ENCODE data around the gene PATL1.
"Not testable (repeated sequence)": the region's sequence is repeated elsewhere in the genome, so short reads cannot be mapped to it uniquely, and the experiment has no call there.

The PATL1 gene

GRCh38 chr11:59700157-59700556 is 31.3 kb upstream of the PATL1 start:
- peaks cover 10% of the 10 kb centered on the region for H3K27me3 ChIP-seq (ENCODE audit: insufficient read depth, low read length)
- not testable (repeated sequence) for H3K27ac ChIP-seq (ENCODE audit: low read depth, low read length); H3K79me2 ChIP-seq (ENCODE audit: control insufficient read depth, insufficient read depth, low read length, unreplicated experiment); H3K4me1 ChIP-seq (ENCODE audit: control insufficient read depth, insufficient read depth, low read length, unreplicated experiment); H3K36me3 ChIP-seq (ENCODE audit: insufficient read depth, low read length); H2AFZ ChIP-seq (ENCODE audit: low read length, unreplicated experiment); H3K4me3 ChIP-seq (ENCODE audit: low read depth, low read length)

- no peak overlapping the region for H2AFZ ChIP-seq (ENCODE audit: low read length, unreplicated experiment)
- H3K4me3 ChIP-seq (ENCODE audit: low read depth, low read length) = no peak overlapping the region
- no peaks in the 10 kb centered on the region for H3K79me2 ChIP-seq (ENCODE audit: control insufficient read depth, insufficient read depth, low read length, unreplicated experiment)
- no peaks in the 10 kb centered on the region for H3K4me1 ChIP-seq (ENCODE audit: control insufficient read depth, insufficient read depth, low read length, unreplicated experiment)
- peaks cover 12% of the 10 kb centered on the region for H3K27me3 ChIP-seq (ENCODE audit: insufficient read depth, low read length)
- no peak overlapping the region for H3K27ac ChIP-seq (ENCODE audit: low read depth, low read length)
- no peaks in the 10 kb centered on the region for H3K36me3 ChIP-seq (ENCODE audit: insufficient read depth, low read length)
Observed at GRCh38 chr11:59698506-59698905, 29.7 kb upstream of the PATL1 start.

- Histone ChIP-seq H3K36me3 (ENCODE audit: insufficient read depth, low read length) (no peaks in the 10 kb centered on the region; the same call in 1 of the 2 replicates), H2AFZ (ENCODE audit: low read length, unreplicated experiment) (no peak overlapping the region), H3K79me2 (ENCODE audit: control insufficient read depth, insufficient read depth, low read length, unreplicated experiment) (no peaks in the 10 kb centered on the region), H3K27ac (ENCODE audit: low read depth, low read length) (no peak overlapping the region), H3K4me1 (ENCODE audit: control insufficient read depth, insufficient read depth, low read length, unreplicated experiment) (no peaks in the 10 kb centered on the region), H3K4me3 (ENCODE audit: low read depth, low read length) (no peak overlapping the region), H3K27me3 (ENCODE audit: insufficient read depth, low read length) (peaks cover 30% of the 10 kb centered on the region)
Observed at GRCh38 chr11:59692915-59693314, 24.1 kb upstream of the PATL1 start.

- H3K4me1 ChIP-seq (ENCODE audit: control insufficient read depth, insufficient read depth, low read length, unreplicated experiment) = no peaks in the 10 kb centered on the region
- no peak overlapping the region for H3K4me3 ChIP-seq (ENCODE audit: low read depth, low read length)
- peaks cover 29% of the 10 kb centered on the region for H3K27me3 ChIP-seq (ENCODE audit: insufficient read depth, low read length)
- H3K79me2 ChIP-seq (ENCODE audit: control insufficient read depth, insufficient read depth, low read length, unreplicated experiment) = no peaks in the 10 kb centered on the region
- no peaks in the 10 kb centered on the region; the same call in 1 of the 2 replicates for H3K36me3 ChIP-seq (ENCODE audit: insufficient read depth, low read length)
- H3K27ac ChIP-seq (ENCODE audit: low read depth, low read length) = no peak overlapping the region
- no peak overlapping the region for H2AFZ ChIP-seq (ENCODE audit: low read length, unreplicated experiment)
Observed at GRCh38 chr11:59691156-59691555, 22.3 kb upstream of the PATL1 start.

- H3K27ac ChIP-seq (ENCODE audit: low read depth, low read length) = no peak overlapping the region
- H2AFZ ChIP-seq (ENCODE audit: low read length, unreplicated experiment) = no peak overlapping the region
- H3K4me3 ChIP-seq (ENCODE audit: low read depth, low read length) = no peak overlapping the region
- H3K79me2 ChIP-seq (ENCODE audit: control insufficient read depth, insufficient read depth, low read length, unreplicated experiment) = no peaks in the 10 kb centered on the region
- no peaks in the 10 kb centered on the region for H3K4me1 ChIP-seq (ENCODE audit: control insufficient read depth, insufficient read depth, low read length, unreplicated experiment)
- H3K27me3 ChIP-seq (ENCODE audit: insufficient read depth, low read length) = peaks cover 47% of the 10 kb centered on the region
- H3K36me3 ChIP-seq (ENCODE audit: insufficient read depth, low read length) = no peaks in the 10 kb centered on the region; the same call in 1 of the 2 replicates
Observed at GRCh38 chr11:59689015-59689414, 20.2 kb upstream of the PATL1 start.

- not testable (repeated sequence) for H3K79me2 ChIP-seq (ENCODE audit: control insufficient read depth, insufficient read depth, low read length, unreplicated experiment); H2AFZ ChIP-seq (ENCODE audit: low read length, unreplicated experiment); H3K27ac ChIP-seq (ENCODE audit: low read depth, low read length); H3K36me3 ChIP-seq (ENCODE audit: insufficient read depth, low read length); H3K4me1 ChIP-seq (ENCODE audit: control insufficient read depth, insufficient read depth, low read length, unreplicated experiment); H3K4me3 ChIP-seq (ENCODE audit: low read depth, low read length)
- H3K27me3 ChIP-seq (ENCODE audit: insufficient read depth, low read length) = peaks cover 22% of the 10 kb centered on the region
Observed at GRCh38 chr11:59681260-59681725, 12.5 kb upstream of the PATL1 start.

DNA sequence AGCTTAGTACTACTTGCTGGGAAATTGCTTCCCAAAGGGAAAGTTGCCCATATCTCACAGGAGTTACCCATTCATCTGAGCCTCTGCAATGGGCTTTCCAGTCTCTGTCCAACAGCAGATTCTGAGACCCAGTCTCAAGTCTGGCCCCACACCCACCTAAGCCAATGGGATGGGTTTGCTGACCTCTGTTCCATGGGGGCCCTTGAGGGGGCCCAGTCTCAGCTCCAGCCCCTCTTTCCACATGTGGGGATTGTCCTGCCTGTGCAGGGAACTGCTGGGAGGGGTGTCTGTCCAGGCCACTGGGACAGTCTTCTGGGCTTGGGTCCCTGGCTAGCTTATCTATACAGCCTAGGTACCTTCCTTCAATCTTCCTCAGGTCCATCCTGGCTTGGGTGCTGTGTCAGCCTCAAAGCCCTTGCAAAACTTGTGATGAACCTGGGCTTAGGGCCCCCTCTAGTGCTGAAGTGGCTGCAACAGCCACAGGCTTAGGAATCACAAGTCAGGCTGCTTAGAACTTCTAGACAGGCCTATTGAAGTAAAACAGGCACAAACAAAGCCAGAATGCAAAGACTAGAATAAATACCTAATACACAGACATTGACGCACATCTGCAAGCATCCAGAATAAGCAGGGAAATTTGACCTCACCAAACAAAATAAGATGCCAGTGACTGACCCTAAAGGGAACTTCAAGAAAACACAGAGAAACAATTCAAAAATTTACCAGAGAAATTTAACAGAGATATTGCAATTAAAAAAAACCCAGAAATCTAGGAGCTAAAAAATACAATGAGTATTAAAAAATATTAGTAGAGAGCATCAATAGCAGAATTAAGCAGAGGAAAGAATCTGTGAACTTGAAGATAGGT is 11.7 kb upstream of the PATL1 start:
- Histone ChIP-seq H3K4me1 (ENCODE audit: control insufficient read depth, insufficient read depth, low read length, unreplicated experiment) (no peaks in the 10 kb centered on the region), H3K27ac (ENCODE audit: low read depth, low read length) (no peak overlapping the region), H3K4me3 (ENCODE audit: low read depth, low read length) (no peak overlapping the region), H2AFZ (ENCODE audit: low read length, unreplicated experiment) (no peak overlapping the region), H3K36me3 (ENCODE audit: insufficient read depth, low read length) (no peaks in the 10 kb centered on the region), H3K27me3 (ENCODE audit: insufficient read depth, low read length) (peaks cover 14% of the 10 kb centered on the region; the same call in 1 of the 2 replicates), H3K79me2 (ENCODE audit: control insufficient read depth, insufficient read depth, low read length, unreplicated experiment) (no peaks in the 10 kb centered on the region)

GRCh38 chr11:59679347-59679746 is 10.5 kb upstream of the PATL1 start:
- Histone ChIP-seq H3K27ac (ENCODE audit: low read depth, low read length) (no peak overlapping the region), H2AFZ (ENCODE audit: low read length, unreplicated experiment) (no peak overlapping the region), H3K27me3 (ENCODE audit: insufficient read depth, low read length) (peaks cover 3% of the 10 kb centered on the region; the same call in 1 of the 2 replicates), H3K4me1 (ENCODE audit: control insufficient read depth, insufficient read depth, low read length, unreplicated experiment) (no peaks in the 10 kb centered on the region), H3K79me2 (ENCODE audit: control insufficient read depth, insufficient read depth, low read length, unreplicated experiment) (no peaks in the 10 kb centered on the region), H3K4me3 (ENCODE audit: low read depth, low read length) (no peak overlapping the region), H3K36me3 (ENCODE audit: insufficient read depth, low read length) (no peaks in the 10 kb centered on the region)

DNA sequence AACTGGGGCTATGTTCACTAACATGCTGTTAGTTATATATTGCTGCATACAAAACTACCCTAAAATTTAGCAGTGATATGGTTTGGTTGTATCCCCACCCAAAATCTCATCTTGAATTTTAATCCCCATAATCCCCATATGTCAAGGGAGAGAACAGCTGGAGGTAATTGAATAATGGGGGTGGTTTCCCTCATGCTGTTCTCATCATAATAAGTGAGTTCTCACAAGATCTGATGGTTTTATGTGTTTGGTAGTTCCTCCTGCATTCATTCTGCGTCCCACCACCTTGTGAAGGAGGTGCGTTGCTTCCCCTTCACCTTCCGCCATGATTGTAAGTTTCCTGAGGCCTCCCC is 10.0 kb upstream of the PATL1 start:
- Histone ChIP-seq H3K79me2 (ENCODE audit: control insufficient read depth, insufficient read depth, low read length, unreplicated experiment) (no peaks in the 10 kb centered on the region), H3K4me3 (ENCODE audit: low read depth, low read length) (no peak overlapping the region), H3K27ac (ENCODE audit: low read depth, low read length) (no peak overlapping the region), H3K4me1 (ENCODE audit: control insufficient read depth, insufficient read depth, low read length, unreplicated experiment) (no peaks in the 10 kb centered on the region), H3K27me3 (ENCODE audit: insufficient read depth, low read length) (no peaks in the 10 kb centered on the region), H2AFZ (ENCODE audit: low read length, unreplicated experiment) (no peak overlapping the region), H3K36me3 (ENCODE audit: insufficient read depth, low read length) (no peaks in the 10 kb centered on the region)

DNA sequence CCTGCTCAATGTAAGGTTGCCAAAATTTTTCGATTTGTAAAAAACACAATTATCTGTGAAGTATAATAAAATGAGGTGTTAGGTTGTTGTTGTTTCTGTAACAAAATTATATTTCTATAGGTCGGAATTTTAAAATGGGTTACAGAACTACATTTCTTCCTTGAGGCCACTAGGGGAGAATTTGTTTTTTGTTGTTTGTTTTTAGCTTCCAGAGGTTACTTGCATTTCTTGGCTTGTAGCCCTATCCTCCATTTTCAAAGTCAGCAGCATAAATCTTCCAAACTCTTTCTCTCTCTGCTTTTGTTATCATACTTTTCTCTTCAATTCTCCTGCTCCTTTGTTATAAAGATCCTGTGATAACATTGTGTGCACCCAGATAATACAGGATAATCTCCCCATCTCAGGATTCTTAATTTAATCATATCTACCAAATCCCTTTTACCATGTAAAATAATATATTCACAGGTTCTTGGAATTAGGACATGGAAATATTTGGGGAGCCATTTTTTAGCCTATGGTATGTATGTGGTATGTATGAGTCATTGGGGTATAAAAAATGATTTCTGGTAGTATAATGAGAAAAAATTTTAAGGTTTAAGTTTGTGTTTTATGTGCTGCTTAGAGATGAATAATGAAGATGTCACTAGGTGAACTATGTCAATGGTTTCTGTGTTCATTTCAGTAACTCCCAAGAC is 9.4 kb upstream of the PATL1 start:
- Histone ChIP-seq H3K36me3 (ENCODE audit: insufficient read depth, low read length) (no peaks in the 10 kb centered on the region), H2AFZ (ENCODE audit: low read length, unreplicated experiment) (no peak overlapping the region), H3K27me3 (ENCODE audit: insufficient read depth, low read length) (no peaks in the 10 kb centered on the region), H3K4me3 (ENCODE audit: low read depth, low read length) (no peak overlapping the region), H3K79me2 (ENCODE audit: control insufficient read depth, insufficient read depth, low read length, unreplicated experiment) (no peaks in the 10 kb centered on the region), H3K27ac (ENCODE audit: low read depth, low read length) (no peak overlapping the region), H3K4me1 (ENCODE audit: control insufficient read depth, insufficient read depth, low read length, unreplicated experiment) (no peaks in the 10 kb centered on the region)

- Histone ChIP-seq H3K27me3 (ENCODE audit: insufficient read depth, low read length) (no peaks in the 10 kb centered on the region), H3K36me3 (ENCODE audit: insufficient read depth, low read length) (no peaks in the 10 kb centered on the region), H2AFZ (ENCODE audit: low read length, unreplicated experiment) (no peak overlapping the region), H3K4me1 (ENCODE audit: control insufficient read depth, insufficient read depth, low read length, unreplicated experiment) (no peaks in the 10 kb centered on the region), H3K27ac (ENCODE audit: low read depth, low read length) (no peak overlapping the region), H3K79me2 (ENCODE audit: control insufficient read depth, insufficient read depth, low read length, unreplicated experiment) (no peaks in the 10 kb centered on the region), H3K4me3 (ENCODE audit: low read depth, low read length) (no peak overlapping the region)
Observed at GRCh38 chr11:59676205-59676604, 7.4 kb upstream of the PATL1 start.
